HCT116 (cell line): Measurements from ENCODE around the gene CNN3.

Source experiments
- EGR1 ChIP-seq: IDR thresholded peaks from 2 replicates; pipeline ENCODE4 v1.6.1; 2012; ENCODE audit warnings: low read depth
- EZH2 ChIP-seq: fragments of 200-600 bp; sonication (generic); IDR thresholded peaks from 2 replicates; pipeline ENCODE4 v1.6.1; 2017; ENCODE audit warnings: antibody characterized with exemption, mixed run types
- TF ChIP-seq, protein P1 (sequence below): IDR thresholded peaks from 2 replicates; pipeline ENCODE4 v1.6.1; 2011; ENCODE audit warnings: mild to moderate bottlenecking, low read length, moderate library complexity; ENCODE audit not compliant: insufficient replicate concordance; ENCODE audit errors: extremely low read depth
- TF ChIP-seq, protein P2 (sequence below), 3 experiments: fragments of 200-600 bp in 1 of 3; sonication (generic) in 1 of 3; IDR thresholded peaks in 2 of 3; conservative IDR thresholded peaks in 1 of 3; 2 replicates each; pipeline ENCODE4 v1.5.1; 2012 to 2017; ENCODE audit warnings: low read depth in 2 of 3, low read length in 2 of 3, antibody characterized with exemption in 1 of 3, borderline replicate concordance in 1 of 3, control low read depth in 1 of 3, mild to moderate bottlenecking in 1 of 3, mixed read lengths in 1 of 3, mixed run types in 1 of 3, moderate library complexity in 1 of 3; ENCODE audit not compliant: insufficient read depth in 1 of 3

DNA sequence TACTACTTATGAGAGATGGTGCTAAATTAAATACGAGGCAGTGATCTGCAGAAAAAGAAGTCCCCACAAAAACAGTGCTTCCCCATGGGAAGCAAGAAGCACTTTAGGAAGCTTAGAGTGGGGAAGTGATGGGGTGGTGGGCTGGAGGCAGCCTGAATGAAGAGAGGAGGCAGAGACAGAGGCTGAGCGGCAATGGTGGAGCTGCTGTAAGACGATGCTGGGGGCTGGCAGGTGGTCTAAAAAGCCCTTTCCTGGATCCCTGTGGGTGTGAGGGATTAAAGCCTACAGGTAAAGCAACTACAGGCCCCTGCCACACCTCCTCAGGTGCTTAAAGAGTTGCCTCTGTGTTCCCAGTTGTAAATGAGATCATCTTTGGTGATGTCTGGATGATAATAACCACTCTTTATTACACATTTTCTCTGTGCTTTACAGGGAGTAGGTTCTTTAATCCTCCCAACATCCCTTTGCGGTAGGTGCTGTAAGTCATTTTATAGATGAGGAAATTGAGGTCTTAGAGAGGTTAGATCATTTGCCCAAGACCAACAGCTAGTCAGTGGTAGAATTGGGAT is 39.2 kb downstream of the CNN3 start:
- TF ChIP-seq, protein P1, sequence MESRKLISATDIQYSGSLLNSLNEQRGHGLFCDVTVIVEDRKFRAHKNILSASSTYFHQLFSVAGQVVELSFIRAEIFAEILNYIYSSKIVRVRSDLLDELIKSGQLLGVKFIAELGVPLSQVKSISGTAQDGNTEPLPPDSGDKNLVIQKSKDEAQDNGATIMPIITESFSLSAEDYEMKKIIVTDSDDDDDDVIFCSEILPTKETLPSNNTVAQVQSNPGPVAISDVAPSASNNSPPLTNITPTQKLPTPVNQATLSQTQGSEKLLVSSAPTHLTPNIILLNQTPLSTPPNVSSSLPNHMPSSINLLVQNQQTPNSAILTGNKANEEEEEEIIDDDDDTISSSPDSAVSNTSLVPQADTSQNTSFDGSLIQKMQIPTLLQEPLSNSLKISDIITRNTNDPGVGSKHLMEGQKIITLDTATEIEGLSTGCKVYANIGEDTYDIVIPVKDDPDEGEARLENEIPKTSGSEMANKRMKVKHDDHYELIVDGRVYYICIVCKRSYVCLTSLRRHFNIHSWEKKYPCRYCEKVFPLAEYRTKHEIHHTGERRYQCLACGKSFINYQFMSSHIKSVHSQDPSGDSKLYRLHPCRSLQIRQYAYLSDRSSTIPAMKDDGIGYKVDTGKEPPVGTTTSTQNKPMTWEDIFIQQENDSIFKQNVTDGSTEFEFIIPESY: no peak
- no peak for TF ChIP-seq EZH2
- TF ChIP-seq, protein P2, sequence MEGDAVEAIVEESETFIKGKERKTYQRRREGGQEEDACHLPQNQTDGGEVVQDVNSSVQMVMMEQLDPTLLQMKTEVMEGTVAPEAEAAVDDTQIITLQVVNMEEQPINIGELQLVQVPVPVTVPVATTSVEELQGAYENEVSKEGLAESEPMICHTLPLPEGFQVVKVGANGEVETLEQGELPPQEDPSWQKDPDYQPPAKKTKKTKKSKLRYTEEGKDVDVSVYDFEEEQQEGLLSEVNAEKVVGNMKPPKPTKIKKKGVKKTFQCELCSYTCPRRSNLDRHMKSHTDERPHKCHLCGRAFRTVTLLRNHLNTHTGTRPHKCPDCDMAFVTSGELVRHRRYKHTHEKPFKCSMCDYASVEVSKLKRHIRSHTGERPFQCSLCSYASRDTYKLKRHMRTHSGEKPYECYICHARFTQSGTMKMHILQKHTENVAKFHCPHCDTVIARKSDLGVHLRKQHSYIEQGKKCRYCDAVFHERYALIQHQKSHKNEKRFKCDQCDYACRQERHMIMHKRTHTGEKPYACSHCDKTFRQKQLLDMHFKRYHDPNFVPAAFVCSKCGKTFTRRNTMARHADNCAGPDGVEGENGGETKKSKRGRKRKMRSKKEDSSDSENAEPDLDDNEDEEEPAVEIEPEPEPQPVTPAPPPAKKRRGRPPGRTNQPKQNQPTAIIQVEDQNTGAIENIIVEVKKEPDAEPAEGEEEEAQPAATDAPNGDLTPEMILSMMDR (IDR thresholded peaks at IDR 0.05 in 2 of 3, conservative IDR thresholded peaks at IDR 0.05 in 1 of 3; ENCODE audit: borderline replicate concordance in 1 of 3, insufficient read depth in 1 of 3, low read depth in 2 of 3, low read length in 2 of 3): no peak
- no peak for TF ChIP-seq EGR1
